ENCODE measurements around the gene RTL5.
"Not testable (repeated sequence)": the region's sequence is repeated elsewhere in the genome, so short reads cannot be mapped to it uniquely, and the experiment has no call there.

RTL5 gene

DNA sequence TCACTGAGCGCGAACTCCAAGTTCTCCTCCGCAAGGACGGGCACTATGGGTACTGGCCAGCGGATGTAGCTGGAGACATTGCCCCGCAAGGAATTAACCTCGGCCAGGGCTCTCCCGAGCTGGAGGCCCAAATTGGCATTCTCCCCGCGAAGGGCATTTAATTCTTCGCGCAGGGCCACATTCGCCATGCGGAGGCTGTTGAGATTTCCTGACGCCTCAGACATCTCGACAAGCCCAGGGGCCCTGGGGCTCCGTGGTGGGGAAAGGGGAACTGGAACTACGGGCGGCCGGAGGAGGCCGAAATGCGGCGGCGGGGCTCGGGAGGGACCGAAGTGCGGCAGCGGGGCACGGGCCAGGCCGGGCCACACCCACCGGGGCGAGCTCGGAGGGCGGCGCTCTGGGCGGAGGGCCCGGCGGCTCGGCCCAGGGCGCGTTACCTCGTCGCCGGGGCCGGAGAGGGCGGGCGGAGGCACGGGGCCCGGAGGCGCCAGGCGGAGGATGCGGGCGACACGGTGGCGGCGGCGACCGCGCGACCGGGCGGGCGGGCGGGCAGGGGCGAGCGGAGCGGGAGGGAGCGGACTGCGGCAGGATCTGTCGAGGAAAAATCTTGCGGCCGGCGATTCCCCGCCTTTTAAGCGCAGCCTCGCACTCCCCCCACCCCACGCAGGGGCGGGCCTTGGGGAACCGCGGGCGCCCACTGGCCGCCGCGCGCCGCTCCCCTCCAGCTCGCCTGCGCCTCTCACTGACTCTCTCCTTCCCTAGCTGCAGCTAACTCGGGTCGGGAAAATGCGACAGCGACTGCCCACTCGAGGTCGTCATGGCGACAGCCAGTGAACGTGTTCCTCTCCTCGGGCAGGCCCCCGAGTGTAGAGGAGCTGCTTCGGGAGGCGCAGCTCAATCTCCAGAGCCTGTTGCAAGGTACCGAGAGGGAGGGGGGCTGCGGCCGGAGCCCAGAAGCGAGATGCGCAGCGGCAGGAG, at the start of gene RTL5:
TSS of gene RTL5 (minus strand) at position 599 of the 978 bp plus-strand sequence.
- peak; percentile 36 for DNase-seq

DNA sequence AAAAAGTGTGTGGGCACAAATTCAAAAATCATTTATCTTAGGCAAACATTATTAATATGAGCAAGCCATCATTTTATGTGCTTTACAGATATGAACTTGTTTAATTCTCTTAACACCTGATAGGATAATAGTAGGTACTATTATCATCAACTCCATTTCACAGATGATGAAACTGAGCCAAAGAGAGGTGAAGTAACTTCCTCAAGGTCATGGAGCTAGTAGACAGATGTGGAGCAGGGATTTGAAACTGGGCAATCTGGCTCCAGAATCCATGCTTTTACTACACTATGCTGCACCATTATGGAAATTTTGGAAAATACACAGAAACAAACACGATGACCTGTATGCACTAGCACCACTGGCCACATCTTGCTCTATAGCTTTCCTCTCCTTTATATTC, 48.8 kb upstream of the RTL5 start:
- DNase-seq: no peak

DNA sequence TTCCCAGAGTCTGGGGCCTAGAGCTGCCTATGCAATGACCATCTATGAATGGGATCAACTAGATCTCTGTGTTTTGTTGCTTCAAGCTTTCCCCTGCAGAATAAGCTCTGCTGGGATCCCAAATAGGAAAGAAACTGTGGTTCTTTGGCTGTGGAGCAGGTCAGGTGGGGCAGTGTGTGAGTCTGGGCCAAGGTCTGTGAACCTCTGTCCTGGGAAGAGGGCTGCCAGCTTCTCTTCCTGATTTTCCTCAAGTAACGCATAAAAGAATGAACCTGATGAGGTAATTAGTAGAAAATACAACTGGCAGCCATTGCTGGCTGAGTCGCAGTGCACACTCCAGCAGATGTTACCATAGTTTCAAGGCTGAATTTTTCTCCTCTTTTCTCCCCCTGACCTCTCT, 45.3 kb upstream of the RTL5 start:
- DNase-seq: no peak

DNA sequence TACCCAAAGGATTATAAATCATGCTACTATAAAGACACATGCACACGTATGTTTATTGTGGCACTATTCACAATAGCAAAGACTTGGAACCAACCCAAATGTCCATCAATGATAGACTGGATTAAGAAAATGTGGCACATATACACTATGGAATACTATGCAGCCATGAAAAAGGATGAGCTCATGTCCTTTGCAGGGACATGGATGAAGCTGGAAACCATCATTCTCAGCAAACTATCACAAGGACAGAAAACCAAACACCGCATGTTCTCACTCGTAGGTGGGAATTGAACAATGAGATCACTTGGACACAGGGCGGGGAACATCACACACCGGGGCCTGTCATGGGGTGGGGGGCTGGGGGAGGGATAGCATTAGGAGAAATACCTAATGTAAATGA, 44.6 kb upstream of the RTL5 start:
- not testable (repeated sequence) for DNase-seq

GRCh38 chrX:72169008-72169728, 37.5 kb upstream of the RTL5 start:
- peak; percentile 1 for DNase-seq

- no peak for DNase-seq
Measured at GRCh38 chrX:72165551-72165950, 33.8 kb upstream of the RTL5 start.

DNA sequence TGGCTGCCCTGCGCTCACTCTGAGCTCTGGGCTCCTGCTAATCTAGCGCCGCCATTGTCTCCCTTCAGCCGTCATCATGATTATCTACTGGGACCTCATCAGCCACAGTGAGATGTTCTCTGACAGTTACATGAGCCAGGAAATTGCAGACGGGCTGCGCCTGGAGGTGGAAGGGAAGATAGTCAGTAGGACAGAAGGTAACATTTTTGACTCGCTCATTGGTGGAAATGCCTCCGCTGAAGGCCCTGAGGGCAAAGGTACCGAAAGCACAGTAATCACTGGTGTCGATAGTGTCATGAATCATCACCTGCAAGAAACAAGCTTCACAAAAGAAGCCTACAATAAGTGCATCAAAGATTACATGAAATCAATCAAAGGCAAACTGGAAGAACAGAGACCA, 28.1 kb upstream of the RTL5 start:
- DNase-seq: no peak

- no peak for DNase-seq
Measured at GRCh38 chrX:72158773-72159172, 27.1 kb upstream of the RTL5 start.

DNA sequence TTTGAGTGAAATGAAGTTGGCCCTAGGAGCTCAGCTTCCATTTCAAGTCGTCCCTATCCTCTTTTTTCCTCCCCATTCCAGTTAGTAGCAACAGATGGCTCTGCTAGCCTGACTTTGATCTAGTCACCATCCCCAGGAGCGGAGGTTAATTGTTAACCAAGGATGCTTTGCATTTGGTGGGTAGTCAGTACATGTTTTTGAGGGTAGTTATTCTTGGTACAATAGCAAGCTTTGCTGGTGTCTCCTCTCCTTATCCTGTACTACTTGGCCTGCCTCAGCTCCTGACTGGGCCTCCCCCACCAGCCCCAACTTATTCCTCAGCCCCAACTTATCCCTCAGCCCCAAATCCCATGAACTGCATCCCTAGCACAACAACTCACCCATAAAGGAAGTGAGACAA, 14.8 kb upstream of the RTL5 start:
- no peak for DNase-seq

DNA sequence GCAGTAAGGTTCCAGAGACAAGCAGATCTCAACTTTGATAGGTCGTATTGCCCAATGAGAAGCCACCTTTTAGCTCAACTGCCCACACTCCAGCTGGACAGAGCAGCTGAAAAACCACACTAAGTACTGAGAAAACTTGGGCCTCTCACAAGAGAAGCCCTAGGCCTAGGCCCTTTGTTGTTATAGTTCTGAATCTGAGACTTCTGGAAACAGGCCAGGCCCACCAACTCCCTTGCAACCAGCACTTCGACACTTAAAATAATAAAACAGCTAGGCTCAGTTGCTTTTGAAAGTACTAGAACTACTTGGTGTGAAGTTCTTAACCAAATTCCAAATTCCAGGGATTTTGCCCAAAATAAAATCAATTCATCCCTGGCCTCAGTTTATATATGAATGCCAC, 13.5 kb upstream of the RTL5 start:
- DNase-seq: no peak

DNA sequence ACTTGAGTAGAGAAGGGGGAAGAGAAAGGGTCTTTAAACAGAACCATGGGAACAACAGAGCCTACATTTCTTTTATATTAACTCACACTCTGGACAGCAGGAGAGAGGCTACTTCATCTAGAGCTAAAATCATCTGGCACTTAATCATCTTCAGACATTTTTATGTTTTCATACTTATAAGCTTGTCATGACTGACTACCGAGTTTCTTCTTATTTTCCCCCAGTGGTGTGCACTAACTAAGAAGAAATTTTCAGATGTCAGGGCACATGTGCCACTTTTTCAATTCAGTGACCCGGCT, 11.8 kb upstream of the RTL5 start:
- no peak for DNase-seq

DNA sequence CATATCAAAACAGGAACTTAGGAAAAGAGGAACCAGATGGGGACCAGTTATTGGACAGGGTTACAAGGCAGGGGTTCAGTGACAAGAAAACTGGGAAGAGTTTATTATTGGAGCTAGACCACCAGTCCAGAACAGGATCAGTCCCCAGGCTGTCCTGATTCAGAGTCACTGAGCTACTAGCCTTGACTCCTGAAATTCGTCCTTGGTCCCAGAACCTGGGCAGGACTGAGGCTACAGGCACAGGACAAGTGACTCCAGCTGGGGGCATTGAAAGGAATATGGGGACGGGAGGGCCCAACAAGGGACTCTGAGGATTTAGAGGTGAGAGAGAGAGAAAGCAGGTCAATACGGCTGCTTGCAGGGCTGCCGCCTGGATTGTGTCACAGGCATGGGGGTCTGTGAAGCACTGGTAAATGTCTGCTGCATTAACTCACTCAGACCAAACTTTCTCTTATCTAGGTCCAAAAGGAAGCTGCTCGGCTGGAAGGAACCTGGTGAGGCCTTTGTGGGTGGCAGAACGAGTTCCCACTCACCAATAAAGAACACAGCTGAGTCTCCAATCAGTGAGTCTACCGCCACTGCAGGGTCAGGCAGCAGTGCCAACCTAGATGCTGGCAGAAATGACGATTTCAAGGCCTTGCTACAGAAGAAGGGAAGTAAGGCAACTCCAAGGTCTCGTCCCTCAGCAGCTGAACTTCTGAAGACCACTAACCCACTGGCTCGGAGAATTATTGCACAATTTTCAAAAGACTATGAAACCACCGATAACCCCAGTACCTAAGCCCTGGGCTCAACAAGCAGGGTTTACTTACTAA, 11.3 kb upstream of the RTL5 start:
- DNase-seq: no peak

DNA sequence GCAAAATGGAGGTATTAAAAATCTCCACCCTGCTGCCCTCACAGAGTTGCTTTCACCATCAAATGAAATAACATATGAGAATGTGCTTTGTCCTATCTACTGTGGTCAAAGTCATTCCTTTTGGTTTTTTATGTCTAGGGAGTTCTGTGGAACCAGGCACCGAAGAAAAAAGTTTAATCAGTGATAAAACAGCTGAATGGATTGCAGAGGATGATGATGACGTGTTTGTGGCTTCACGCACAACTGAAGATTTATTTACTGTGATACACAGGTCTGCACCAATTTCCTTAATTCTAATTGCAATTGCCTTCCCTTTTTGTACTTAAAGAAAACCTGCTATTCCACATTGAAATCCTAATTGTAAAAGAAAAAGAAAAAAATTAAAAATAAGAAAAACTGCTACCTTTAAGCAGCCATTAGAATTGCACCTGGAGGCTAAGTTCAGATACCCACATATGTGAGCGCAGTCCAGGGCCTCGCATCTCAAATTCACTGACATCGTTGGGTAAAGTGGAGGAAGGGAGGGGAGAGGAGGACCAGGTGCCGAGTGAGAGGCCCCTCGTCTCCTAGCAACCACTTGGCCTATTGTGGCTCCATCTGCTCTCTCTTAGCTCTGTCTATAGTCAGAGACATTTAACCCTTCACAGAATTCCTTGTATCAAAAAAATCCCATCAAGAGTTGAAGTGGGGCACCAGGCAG, 10.5 kb upstream of the RTL5 start:
- no peak for DNase-seq

DNA sequence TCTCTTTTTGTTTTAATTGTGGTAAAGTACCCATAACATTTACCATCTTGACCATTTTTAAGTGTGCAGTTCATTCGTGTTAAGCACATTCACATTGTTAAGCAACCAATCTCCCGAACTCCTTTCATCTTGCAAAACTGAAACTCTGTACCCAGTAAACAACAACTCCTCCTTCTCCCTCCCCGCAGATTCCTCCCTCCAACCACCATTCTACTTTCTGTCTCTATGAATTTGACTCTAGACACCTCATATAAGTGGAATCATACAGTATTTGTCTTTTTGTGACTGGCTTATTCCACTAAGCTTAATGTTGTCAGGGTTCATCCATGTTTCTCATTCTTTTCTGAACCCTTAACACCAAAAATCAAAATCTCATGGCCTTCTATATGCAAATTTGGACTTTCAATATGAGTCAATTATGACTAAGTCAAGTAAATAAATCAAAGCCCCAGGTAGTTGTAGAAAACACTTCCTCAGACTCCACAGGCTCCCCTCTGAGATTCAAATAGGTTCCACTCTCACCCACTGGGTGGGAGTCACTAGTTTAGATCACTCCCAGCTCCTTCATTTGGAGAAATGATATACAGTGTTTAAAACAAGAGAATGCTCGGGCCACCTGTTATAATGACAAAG, 9.8 kb upstream of the RTL5 start:
- DNase-seq: no peak

DNA sequence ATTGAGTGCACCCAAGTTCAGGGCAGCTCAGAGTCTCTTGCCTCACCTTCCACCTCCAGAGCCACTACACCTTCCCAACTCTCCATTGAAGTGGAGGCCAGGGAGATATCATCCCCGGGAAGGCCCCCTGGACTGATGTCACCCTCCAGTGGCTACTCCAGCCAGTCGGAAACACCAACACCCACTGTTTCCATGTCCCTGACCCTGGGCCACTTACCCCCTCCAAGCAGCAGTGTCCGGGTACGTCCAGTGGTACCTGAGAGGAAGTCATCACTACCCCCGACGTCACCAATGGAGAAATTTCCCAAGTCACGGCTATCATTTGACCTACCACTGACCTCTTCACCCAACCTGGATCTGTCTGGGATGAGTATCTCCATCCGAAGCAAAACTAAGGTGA, 7.8 kb upstream of the RTL5 start:
- DNase-seq: no peak

DNA sequence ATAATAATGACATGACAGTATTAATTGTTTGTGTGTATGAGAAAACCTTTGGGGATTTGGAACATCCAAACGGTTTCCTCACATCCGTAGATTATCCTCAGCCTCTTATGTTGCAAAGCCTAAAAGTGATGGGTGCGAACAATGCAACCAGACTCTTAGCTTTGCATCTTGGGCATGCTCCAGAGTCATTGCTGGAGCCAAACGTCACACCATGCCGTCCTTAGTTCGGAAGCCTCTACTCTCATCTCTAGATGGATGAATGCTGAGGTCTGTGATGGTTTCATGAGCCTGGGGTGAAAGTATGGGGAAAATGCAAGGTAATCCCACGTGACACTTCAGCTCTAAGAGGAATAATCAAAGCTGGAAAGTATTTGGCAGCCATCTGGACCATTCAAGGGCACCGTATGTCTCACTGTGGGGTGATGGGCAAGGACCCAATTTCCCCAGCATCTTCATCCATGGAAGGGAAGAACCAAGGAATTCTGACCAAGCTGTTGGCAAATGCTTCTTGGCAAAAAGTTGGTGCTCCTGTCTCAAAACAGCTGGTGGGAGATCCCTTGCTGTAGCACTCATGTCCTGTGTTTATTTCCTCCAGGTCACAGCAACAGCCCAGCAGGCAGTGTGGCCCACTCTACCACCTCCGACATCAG, 6.3 kb upstream of the RTL5 start:
- no peak for DNase-seq

DNA sequence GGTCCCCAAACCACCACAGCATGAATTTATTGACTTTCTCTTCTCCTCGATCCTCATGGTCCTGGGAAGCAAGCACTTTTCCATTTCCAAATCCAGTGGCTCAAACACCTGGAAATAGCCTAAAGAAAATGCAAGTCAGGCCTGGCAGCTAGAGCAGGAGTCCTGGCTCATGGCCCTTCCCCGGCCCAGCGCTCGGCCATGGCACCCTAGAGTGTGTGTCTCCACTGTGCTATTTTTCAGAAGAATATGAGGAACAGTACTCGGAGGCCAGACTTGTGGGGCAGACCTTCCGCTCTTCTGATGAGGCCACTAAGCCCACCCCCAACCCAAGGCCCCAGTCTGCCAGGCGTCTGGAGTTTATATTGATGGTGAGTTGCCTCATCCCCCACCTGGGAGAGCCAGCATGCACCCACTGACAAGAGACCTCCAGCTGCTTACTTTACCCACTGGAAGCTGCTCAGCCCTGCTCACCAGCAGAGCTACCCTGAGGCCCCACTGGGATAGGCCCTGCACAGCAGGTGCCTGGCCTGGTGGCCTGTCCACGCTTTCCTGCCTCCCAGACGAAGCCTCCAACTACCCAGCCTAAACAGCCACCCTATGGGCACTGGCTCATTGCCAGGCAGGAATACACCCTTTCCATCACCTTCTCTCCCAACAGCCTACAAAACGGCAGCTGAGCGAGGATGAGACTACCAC, 2.3 kb upstream of the RTL5 start:
- DNase-seq: no peak

- DNase-seq: no peak
Measured at GRCh38 chrX:72132456-72132855, 741 bp upstream of the RTL5 start.

DNA sequence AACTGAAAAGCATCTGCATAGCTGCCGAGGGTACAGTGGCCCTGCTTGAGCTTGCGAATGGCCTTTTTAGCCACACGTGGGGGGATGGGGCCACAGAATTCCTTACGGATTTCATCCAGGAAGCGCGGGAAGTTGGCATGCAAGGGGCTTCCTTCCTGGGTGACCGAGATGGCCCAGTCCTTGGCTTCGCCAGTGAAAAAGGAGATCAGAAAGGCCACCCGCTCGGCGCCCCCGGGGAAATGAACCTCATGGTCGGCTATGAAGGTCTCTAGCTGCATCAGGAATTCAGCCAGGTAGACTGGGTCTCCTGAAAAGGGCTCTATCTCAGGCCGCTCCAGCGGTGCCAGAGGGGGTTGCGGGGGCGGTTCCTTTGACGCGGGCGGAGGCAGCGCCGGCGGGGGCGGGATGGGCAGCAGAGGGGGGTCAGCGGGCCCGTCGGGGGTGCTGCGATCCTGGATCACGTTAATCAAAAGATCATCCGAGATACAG, 909 bp downstream of the RTL5 start:
- DNase-seq: no peak

DNA sequence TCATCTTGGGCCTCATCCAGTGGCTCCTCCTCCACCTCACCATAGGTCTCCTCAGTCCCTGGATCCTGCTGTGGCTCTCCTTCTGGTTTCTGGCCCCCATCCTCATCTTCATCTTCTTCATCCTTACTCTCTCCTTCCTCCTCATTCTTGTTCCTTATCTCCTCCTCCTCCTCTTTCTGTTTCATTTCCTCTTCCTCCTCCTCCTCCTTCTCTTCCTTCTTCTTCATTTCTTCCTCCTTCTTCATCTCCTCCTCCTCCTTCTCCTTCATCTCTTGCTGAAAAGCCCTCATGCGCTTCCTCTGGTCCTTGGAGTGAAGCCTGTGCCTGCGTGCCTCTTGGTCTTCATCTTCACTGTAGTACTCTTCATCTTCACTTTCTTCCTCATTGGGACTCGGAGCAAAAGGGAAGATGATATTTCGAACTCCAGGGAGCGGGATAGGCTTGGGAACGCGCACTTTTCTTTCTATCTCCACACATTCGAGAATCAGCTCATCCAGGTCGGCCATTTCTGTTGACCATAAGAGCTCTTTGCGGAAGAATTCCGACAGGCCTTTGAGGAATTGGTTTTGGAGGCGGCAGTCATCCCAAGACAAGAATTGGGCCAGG, 1.5 kb downstream of the RTL5 start:
- no peak for DNase-seq

- no peak for DNase-seq
Measured at GRCh38 chrX:72129661-72130060, 2.1 kb downstream of the RTL5 start.
